K562 (cell line): Measurements from ENCODE around the gene UNC93B1. TPM values are rescaled to one million over a fixed set of nuclear protein-coding genes. Genes with fewer than 3 reads are reported as not detected.
A peak's percentile ranks its signal among the peaks of the same experiment; 100 is the strongest.
"Not testable (repeated sequence)": the region's sequence is repeated elsewhere in the genome, so short reads cannot be mapped to it uniquely, and the experiment has no call there.

Experiments used
- ATAC-seq: fragments of 200-7000 bp; cut with Tn5 transposase; 3 replicates; pipeline ENCODE4 v1.9.1; 2020; ENCODE audit warnings: moderate library complexity
- BruUV-seq: library from RNA; stranded (reverse); fragments of 400-500 nt; replicated peaks from 2 replicates; lab custom pipeline; 2021; lab: Mats Ljungman, UMichigan
- CTCF ChIA-PET: fragments of 300-600 bp; formaldehyde crosslinking; extraction: SDS; loops from one replicate; lab custom pipeline; 2021; ENCODE audit warnings: low intra/inter-chr PET ratio; lab: Yijun Ruan, JAX
- POLR2A ChIA-PET: fragments of 300-600, 350-650 bp; sonication (Branson Sonifier 250); formaldehyde crosslinking; extraction: SDS; loops from one replicate; lab custom pipeline; 2021; ENCODE audit warnings: antibody characterized with exemption, inconsistent platforms; lab: Yijun Ruan, JAX
- DNase-seq, 4 experiments: peaks; one replicate each; pipeline versions ENCODE4 v3.0.0 to v3.0.0-alpha.2; 2011 to 2018; ENCODE audit warnings: low spot score in 3 of 4, mixed read lengths in 3 of 4; ENCODE audit errors: extremely low read depth in 1 of 4
- FAIRE-seq: peaks from 2 replicates; lab custom pipeline; 2011; peaks lifted over from hg19 to GRCh38; lab: Jason Lieb, UNC
- H2AFZ ChIP-seq: 2 replicates; pipeline ENCODE4 v1.6.0; 2011; ENCODE audit warnings: low read depth, low read length, control low read depth, inconsistent platforms
- H3K27ac ChIP-seq: fragments of 200-600 bp; 3 replicates; pipeline ENCODE4 v1.8.0; 2011; ENCODE audit warnings: low read depth, mild to moderate bottlenecking, control low read depth, inconsistent platforms, low read length, moderate library complexity, mixed read lengths; ENCODE audit errors: extremely low read depth
- H3K27me3 ChIP-seq, 2 experiments: fragments of 300-600 bp in 1 of 2; 2 replicates in 1 of 2; 3 replicates in 1 of 2; pipeline versions ENCODE4 v1.6.0 to v1.8.0; 2011; ENCODE audit warnings: inconsistent platforms in 2 of 2, low read length in 2 of 2, mild to moderate bottlenecking in 1 of 2, mixed read lengths in 1 of 2, moderate library complexity in 1 of 2; ENCODE audit not compliant: control insufficient read depth in 2 of 2, insufficient read depth in 2 of 2
- H3K36me3 ChIP-seq: fragments of 300-600 bp; 3 replicates; pipeline ENCODE4 v1.8.0; 2011; ENCODE audit warnings: mild to moderate bottlenecking, low read length, inconsistent platforms; ENCODE audit not compliant: control insufficient read depth, insufficient read depth
- H3K4me1 ChIP-seq, 2 experiments: fragments of 200-600 bp in 1 of 2; replicated peaks in 1 of 2; 2 replicates in 1 of 2; 3 replicates in 1 of 2; pipeline versions ENCODE4 v1.5.1 to v1.8.0; 2011; ENCODE audit warnings: inconsistent platforms in 2 of 2, low read length in 2 of 2, mild to moderate bottlenecking in 1 of 2, mixed read lengths in 1 of 2, moderate library complexity in 1 of 2; ENCODE audit not compliant: control insufficient read depth in 2 of 2, insufficient read depth in 2 of 2
- H3K4me2 ChIP-seq: 2 replicates; pipeline ENCODE4 v1.6.1; 2011; ENCODE audit warnings: low read length, control low read depth, inconsistent platforms, mixed read lengths; ENCODE audit not compliant: insufficient read depth
- H3K4me3 ChIP-seq: fragments of 200-600 bp; sonication (generic), shearing (Covaris generic); 2 replicates; pipeline ENCODE4 v1.5.1; 2016; ENCODE audit warnings: control low read depth, inconsistent platforms
- H3K79me2 ChIP-seq: fragments of 200-600 bp; 3 replicates; pipeline ENCODE4 v1.8.0; 2011; ENCODE audit warnings: low read length, inconsistent platforms; ENCODE audit not compliant: control insufficient read depth, insufficient read depth
- H3K9ac ChIP-seq, 2 experiments: 2 replicates each; pipeline versions ENCODE4 v1.6.0 to v1.6.1; 2011; ENCODE audit warnings: low read depth in 2 of 2, low read length in 2 of 2, control low read depth in 1 of 2, inconsistent platforms in 1 of 2, mild to moderate bottlenecking in 1 of 2, mixed read lengths in 1 of 2; ENCODE audit not compliant: insufficient read depth in 1 of 2
- H3K9me1 ChIP-seq: one replicate; pipeline ENCODE4 v1.6.0; 2011; ENCODE audit warnings: inconsistent platforms, mild to moderate bottlenecking, low read length, moderate library complexity; ENCODE audit not compliant: control insufficient read depth, insufficient read depth
- H3K9me3 ChIP-seq: replicated peaks from 2 replicates; pipeline ENCODE4 v1.5.1; 2011; ENCODE audit warnings: low read depth, low read length, inconsistent platforms; ENCODE audit not compliant: control insufficient read depth, insufficient read depth
- H4K20me1 ChIP-seq: replicated peaks from 2 replicates; pipeline ENCODE4 v1.6.1; 2011; ENCODE audit warnings: low read length, inconsistent platforms, mixed read lengths; ENCODE audit not compliant: control insufficient read depth, insufficient read depth
- ZBTB33 ChIP-seq: sonication (generic); formaldehyde crosslinking; IDR thresholded peaks from 2 replicates; pipeline ENCODE4 v1.8.1; 2023; ENCODE audit warnings: mild to moderate bottlenecking, missing genetic modification reagents
- WGBS: fragments of 100-300 bp; shearing (Covaris generic); methylation state at CpG from one replicate; pipeline ENCODE4 v1.1.6; 2016; ENCODE audit warnings: low coverage, mixed read lengths; ENCODE audit not compliant: insufficient coverage; ENCODE audit errors: missing lambda C conversion rate; 5-methylcytosine and 5-hydroxymethylcytosine counted together
- in situ Hi-C: fragments of 300-500 bp; cut with MboI; formaldehyde crosslinking; loops from 4 replicates; pipeline ENCODE4 v1.15.0; 2018; ENCODE audit warnings: inconsistent platforms, mixed read lengths
- intact Hi-C: fragments of 100-400 bp; cut with micrococcal nuclease; formaldehyde crosslinking; loops from 2 replicates; pipeline ENCODE4 v1.14.2; 2022
- polyA plus RNA-seq, 8 experiments: library from polyadenylated mRNA; depleted of rRNA in 4 of 8; stranded (reverse) in 5 of 8; unstranded in 3 of 8; fragments of >200 nt; fragmentation: Nextera tagmentation in 2 of 8; fragmentation: Illumina TruSeq in 1 of 8; extraction: Ambion mirVana in 2 of 8; extraction: Trizol in 1 of 8; gene quantifications; 2 replicates each; pipeline versions ENCODE4 v1.2.1 to v1.2.3, GENCODE V29; 2011 to 2014; ENCODE audit warnings: inconsistent platforms in 1 of 8, missing spikeins in 1 of 8
- total RNA-seq, 7 experiments: library from RNA; depleted of rRNA in 6 of 7; stranded (reverse); fragments of >200 nt in 6 of 7; fragmentation: Illumina TruSeq in 2 of 7; extraction: Trizol in 2 of 7; gene quantifications; 2 replicates each; pipeline versions ENCODE4 v1.2.1 to v1.2.3, GENCODE V29; 2011 to 2021; ENCODE audit warnings: low replicate concordance in 1 of 7

The UNC93B1 gene
- total and polyA plus RNA-seq, 9 of the 15 experiments (the other 6 are each of a cell fraction or from before 2014, with no cell fraction given) = 0.10 to 13.6 (median 6.5) TPM

GRCh38 chr11:67991347-67992121 lies 12.4 kb downstream of the UNC93B1 start:
- DNase-seq, H4K20me1 ChIP-seq, H3K27ac ChIP-seq, ATAC-seq, CTCF ChIA-PET, intact Hi-C loops, H3K9me1 ChIP-seq, POLR2A ChIA-PET, H3K9ac ChIP-seq, H3K79me2 ChIP-seq, in situ Hi-C loops, FAIRE-seq, H2AFZ ChIP-seq, H3K4me3 ChIP-seq, H3K4me2 ChIP-seq, H3K27me3 ChIP-seq, H3K9me3 ChIP-seq, BruUV-seq, H3K36me3 ChIP-seq: not testable (repeated sequence)
- 58% methylated on average over 21 of the region's 70 CpGs for WGBS
- peak; percentile 63; the same call in 1 of the 2 replicates for TF ChIP-seq ZBTB33 (CRISPR knock-in tag)
- H3K4me1 ChIP-seq = peaks cover 3 to 15% of the 10 kb centered on the region in 2 experiments; a peak in 3 of 5 replicates
